AG10803 (cell line): ENCODE data around the gene CTPS1.

Experiments
- DNase-seq: peaks from one replicate; pipeline ENCODE4 v3.0.0; 2010; ENCODE audit warnings: low read depth
- H3K4me3 ChIP-seq: 2 replicates; pipeline ENCODE4 v1.5.1; 2011; ENCODE audit warnings: mild to moderate bottlenecking, low read length, control low read depth
- CTCF ChIP-seq: conservative IDR thresholded peaks from 2 replicates; pipeline ENCODE4 v1.5.1; 2011; ENCODE audit warnings: mild to moderate bottlenecking, low read length, control low read depth, inconsistent platforms

The CTPS1 gene

GRCh38 chr1:41021526-41022308 lies 42.2 kb downstream of the CTPS1 start, which contains the start of gene SLFNL1:
Gene SLFNL1, minus strand, starts transcription at chr1:41021725. Its CDS starts 1,065 bp downstream, at chr1:41020660.
- no peak within 1 kb of the TSS for H3K4me3 ChIP-seq

GRCh38 chr1:41022424-41022823 lies 42.9 kb downstream of the CTPS1 start:
- no peak for TF ChIP-seq CTCF
- no peak for DNase-seq
- no peak overlapping the region for H3K4me3 ChIP-seq

More at GRCh38 chr1:41021526-41022308, 42.2 kb downstream of the CTPS1 start, which contains the start of gene SLFNL1:
- DNase-seq, result peak; percentile 17
- no peak for TF ChIP-seq CTCF

- no peak for DNase-seq
- TF ChIP-seq CTCF, result peak; percentile 35
- H3K4me3 ChIP-seq, result no peak overlapping the region
Measured at GRCh38 chr1:41023279-41023990, 43.9 kb downstream of the CTPS1 start.

GRCh38 chr1:41024953-41025352 lies 45.5 kb downstream of the CTPS1 start:
- no peak for TF ChIP-seq CTCF
- H3K4me3 ChIP-seq, result no peak overlapping the region
- DNase-seq, result no peak

GRCh38 chr1:41025979-41026819 lies 46.7 kb downstream of the CTPS1 start:
- no peak for TF ChIP-seq CTCF
- H3K4me3 ChIP-seq, result no peak overlapping the region
- DNase-seq, result no peak

GRCh38 chr1:41028034-41028642 lies 48.6 kb downstream of the CTPS1 start:
- DNase-seq, result no peak
- TF ChIP-seq CTCF, result no peak
- no peak overlapping the region for H3K4me3 ChIP-seq
